Myometrial cell (primary cell): ENCODE results near the gene PSTPIP2. TPM values are rescaled to one million over a fixed set of nuclear protein-coding genes. Genes with fewer than 3 reads are reported as not detected.

Experiments
- total RNA-seq: library from RNA; depleted of rRNA; stranded (reverse); fragments of >200 nt; gene quantifications from 2 replicates; pipeline ENCODE4 v1.2.3, GENCODE V29; 2015

Gene PSTPIP2
- 9.5 and 9.6 TPM in 2 replicates for total RNA-seq

DNA sequence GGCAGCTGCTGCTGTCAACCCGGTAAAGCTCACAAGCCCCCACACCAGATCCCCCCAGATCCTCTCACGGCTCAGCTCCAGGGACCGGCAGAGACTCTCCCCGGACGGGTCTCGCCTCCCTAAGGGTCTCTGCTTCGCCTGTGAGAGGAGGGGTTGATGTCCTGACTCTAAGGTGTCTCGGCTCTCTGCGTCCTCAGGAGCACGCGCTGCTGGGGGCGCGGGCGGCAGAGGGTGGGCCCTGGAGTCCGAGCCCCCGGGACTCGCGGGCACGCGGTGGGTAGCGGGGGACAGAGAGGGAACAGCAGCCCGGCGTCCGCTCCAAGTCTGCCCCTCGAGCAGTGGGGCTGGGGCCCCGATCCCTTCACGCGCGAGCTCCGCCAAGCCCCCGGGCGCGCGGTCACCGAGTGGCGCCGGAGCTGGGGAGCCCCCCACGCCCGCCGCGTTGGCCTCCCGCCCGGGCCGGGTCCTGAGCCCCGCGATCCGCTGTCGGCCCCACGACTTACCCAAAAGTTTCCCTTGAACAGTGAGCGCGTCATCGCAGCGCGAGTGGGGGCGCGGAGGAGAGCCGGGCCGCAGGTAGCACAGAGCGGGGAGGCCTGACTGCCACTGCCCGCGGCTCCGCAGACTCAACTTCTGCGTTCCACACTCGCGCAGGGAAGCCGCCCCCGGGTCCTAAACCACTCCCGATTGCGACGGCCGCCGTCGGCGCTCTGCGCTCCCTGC lies at the start of gene PSTPIP2:
Gene PSTPIP2, minus strand, starts transcription at position 608 of the 723 bp plus-strand sequence. Its CDS starts 72 bp downstream, at position 536.

GRCh38 chr18:46104128-46104911 lies 32.3 kb upstream of the PSTPIP2 start, which contains the start of gene HAUS1:
Gene HAUS1, plus strand, starts transcription at chr18:46104385. Its CDS starts 27 bp downstream, at chr18:46104412.

GRCh38 chr18:46097801-46098615 lies 25.9 kb upstream of the PSTPIP2 start, which contains the start of gene ATP5F1A:
Gene ATP5F1A, minus strand, starts transcription at chr18:46098296. Its CDS starts 65 bp downstream, at chr18:46098231.

GRCh38 chr18:45967007-45967706 lies 104.9 kb downstream of the PSTPIP2 start, which contains the start of gene EPG5:
Gene EPG5, minus strand, starts transcription at chr18:45967329. Its CDS starts 90 bp downstream, at chr18:45967239.

Other genes with a start within 250 kb of the PSTPIP2 start
- gene SIGLEC15, start 246.6 kb downstream of the PSTPIP2 start, total RNA-seq: 6.0 TPM in 1 of 2 replicates, not detected in the other
- gene EPG5, start 104.9 kb downstream of the PSTPIP2 start, total RNA-seq: 29.1 and 38.3 TPM in 2 replicates
- 768 and 824 TPM in 2 replicates for gene ATP5F1A, start 26.0 kb upstream of the PSTPIP2 start, total RNA-seq
- 47.1 and 115 TPM in 2 replicates for gene HAUS1, start 32.1 kb upstream of the PSTPIP2 start, total RNA-seq